IMR-90 (cell line): ENCODE data around the gene KIRREL2.

Source experiments
- CTCF ChIP-seq: conservative IDR thresholded peaks from 2 replicates; pipeline ENCODE4 v1.5.1; 2012; ENCODE audit warnings: mild to moderate bottlenecking, low read depth, low read length, improper control_type of control experiment
- ELK1 ChIP-seq: fragments of 150-350 bp; IDR thresholded peaks from 2 replicates; pipeline ENCODE4 v1.6.1; 2016; ENCODE audit warnings: low read depth, mild to moderate bottlenecking, low read length, moderate library complexity, borderline replicate concordance
- FOS ChIP-seq: fragments of 150-350 bp; IDR thresholded peaks from 2 replicates; pipeline ENCODE4 v1.6.1; 2016; ENCODE audit warnings: low read depth, low read length
- MAZ ChIP-seq: IDR thresholded peaks from 2 replicates; pipeline ENCODE4 v1.6.1; 2012; ENCODE audit warnings: low read depth, mild to moderate bottlenecking, low read length, improper control_type of control experiment, moderate library complexity, borderline replicate concordance
- MXI1 ChIP-seq: IDR thresholded peaks from 2 replicates; pipeline ENCODE4 v1.6.1; 2012; ENCODE audit warnings: low read depth, mild to moderate bottlenecking, low read length, moderate library complexity, borderline replicate concordance
- POLR2A ChIP-seq: IDR thresholded peaks from 2 replicates; pipeline ENCODE4 v1.6.1; 2012; ENCODE audit warnings: mild to moderate bottlenecking, low read depth, low read length
- RAD21 ChIP-seq: IDR thresholded peaks from 2 replicates; pipeline ENCODE4 v1.6.1; 2012; ENCODE audit warnings: low read length, improper control_type of control experiment
- RCOR1 ChIP-seq: IDR thresholded peaks from 2 replicates; pipeline ENCODE4 v1.6.1; 2012; ENCODE audit warnings: mild to moderate bottlenecking, low read length, improper control_type of control experiment; ENCODE audit not compliant: insufficient replicate concordance
- USF2 ChIP-seq: fragments of 150-350 bp; IDR thresholded peaks from 2 replicates; pipeline ENCODE4 v1.6.1; 2017; ENCODE audit warnings: mild to moderate bottlenecking, antibody characterized with exemption, low read length, low read depth

- TF ChIP-seq CTCF (no peak), RAD21 (no peak), POLR2A (no peak), MAZ (no peak), MXI1 (no peak), USF2 (no peak), ELK1 (no peak), RCOR1 (no peak), FOS (no peak)
Observed at GRCh38 chr19:35822579-35822978, 34.1 kb upstream of the KIRREL2 start.
